Measurements from ENCODE around the gene AMPD2. TPM values are rescaled to one million over a fixed set of nuclear protein-coding genes. Genes with fewer than 3 reads are reported as not detected.

The AMPD2 gene
- total RNA-seq, 1 donor from 2014 or later, result 22.9 TPM

- H3K9me3 ChIP-seq (ENCODE audit: low read depth), result no peaks in the 10 kb centered on the region
- Mint-ChIP-seq H3K4me3 (no peak overlapping the region), H3K36me3 (peaks cover 24% of the 10 kb centered on the region), H3K27me3 (ENCODE audit: insufficient read depth, low read depth) (peaks cover 2% of the 10 kb centered on the region), H3K4me1 (peaks cover 6% of the 10 kb centered on the region), H3K27ac (no peak overlapping the region), H3K9me3 (no peaks in the 10 kb centered on the region)
- peaks cover 15% of the 10 kb centered on the region for H4K20me1 ChIP-seq (ENCODE audit: low read depth)
- H3K27me3 ChIP-seq, result no peaks in the 10 kb centered on the region
- no peak for DNase-seq (ENCODE audit: low spot score)
- H2AFZ ChIP-seq (replicated peaks), result no peak overlapping the region
- no peak for TF ChIP-seq EZH2phosphoT487 (IDR thresholded peaks at IDR 0.05)
- TF ChIP-seq CTCF (IDR thresholded peaks at IDR 0.05), result no peak
- TF ChIP-seq EZH2 (IDR thresholded peaks at IDR 0.05), result no peak
- peaks cover 9% of the 10 kb centered on the region for H3F3A ChIP-seq (ENCODE audit: low read depth)
- no peak overlapping the region for H3K27ac ChIP-seq
- no peak overlapping the region for H3K9ac ChIP-seq
- H3K4me3 ChIP-seq, result no peak overlapping the region
- H3K79me2 ChIP-seq (ENCODE audit: low read depth), result peaks cover 12% of the 10 kb centered on the region
- H3K36me3 ChIP-seq, result no peaks in the 10 kb centered on the region
- peaks cover 12% of the 10 kb centered on the region for H3K4me1 ChIP-seq
- H3K4me2 ChIP-seq, result no peak overlapping the region
Observed at GRCh38 chr1:109628540-109629321, 9.1 kb downstream of the AMPD2 start.

GRCh38 chr1:109629372-109630030, 9.9 kb downstream of the AMPD2 start:
- Histone ChIP-seq H3K4me1 (peaks cover 12% of the 10 kb centered on the region), H3K9ac (no peak overlapping the region), H3K36me3 (no peaks in the 10 kb centered on the region), H4K20me1 (ENCODE audit: low read depth) (peaks cover 9% of the 10 kb centered on the region), H3F3A (ENCODE audit: low read depth) (peaks cover 9% of the 10 kb centered on the region), H3K79me2 (ENCODE audit: low read depth) (peaks cover 5% of the 10 kb centered on the region), H3K27me3 (no peaks in the 10 kb centered on the region), H3K27ac (no peak overlapping the region), H3K4me2 (no peak overlapping the region), H2AFZ (replicated peaks) (no peak overlapping the region), H3K9me3 (ENCODE audit: low read depth) (no peaks in the 10 kb centered on the region), H3K4me3 (no peak overlapping the region)
- Mint-ChIP-seq H3K4me1 (peaks cover 5% of the 10 kb centered on the region), H3K36me3 (peaks cover 24% of the 10 kb centered on the region), H3K27me3 (ENCODE audit: insufficient read depth, low read depth) (peaks cover 2% of the 10 kb centered on the region), H3K4me3 (no peak overlapping the region), H3K27ac (peak overlapping the region; percentile 13), H3K9me3 (no peaks in the 10 kb centered on the region)
- DNase-seq (ENCODE audit: low spot score), result no peak
- TF ChIP-seq EZH2 (IDR thresholded peaks at IDR 0.05) (no peak), CTCF (IDR thresholded peaks at IDR 0.05) (no peak)

GRCh38 chr1:109630081-109630897, 10.7 kb downstream of the AMPD2 start:
- Histone ChIP-seq H3K4me2 (no peak overlapping the region), H4K20me1 (ENCODE audit: low read depth) (peaks cover 2% of the 10 kb centered on the region), H3K4me3 (no peak overlapping the region), H3K27ac (no peak overlapping the region), H3K27me3 (no peaks in the 10 kb centered on the region), H3K36me3 (no peaks in the 10 kb centered on the region), H3K9ac (no peak overlapping the region), H2AFZ (replicated peaks) (no peak overlapping the region), H3K79me2 (ENCODE audit: low read depth) (no peaks in the 10 kb centered on the region), H3K9me3 (ENCODE audit: low read depth) (no peaks in the 10 kb centered on the region), H3F3A (ENCODE audit: low read depth) (peaks cover 9% of the 10 kb centered on the region), H3K4me1 (peaks cover 12% of the 10 kb centered on the region)
- no peak for TF ChIP-seq EZH2phosphoT487 (IDR thresholded peaks at IDR 0.05)
- TF ChIP-seq CTCF (IDR thresholded peaks at IDR 0.05), result peak; percentile 58
- DNase-seq (ENCODE audit: low spot score), result peak; percentile 53
- H3K9me3 Mint-ChIP-seq, result no peaks in the 10 kb centered on the region
- H3K27ac Mint-ChIP-seq, result peak overlapping the region; percentile 13
- peaks cover 2% of the 10 kb centered on the region for H3K27me3 Mint-ChIP-seq (ENCODE audit: insufficient read depth, low read depth)
- peaks cover 24% of the 10 kb centered on the region for H3K36me3 Mint-ChIP-seq
- H3K4me3 Mint-ChIP-seq, result no peak overlapping the region
- peaks cover 6% of the 10 kb centered on the region for H3K4me1 Mint-ChIP-seq

Data from neural progenitor cell (in vitro differentiated cells).